SJCRH30 (cell line): ENCODE measurements around the gene BOLA1. TPM values are rescaled to one million over a fixed set of nuclear protein-coding genes. Genes with fewer than 3 reads are reported as not detected.

Experiments
- DNase-seq, 2 experiments: peaks; one replicate each; pipeline ENCODE4 v3.0.0-alpha.2; 2015 to 2020
- H3K27ac ChIP-seq: fragments of 250-450 bp; sonication (Bioruptor Pico); 2 replicates; pipeline ENCODE4 v1.5.1; 2020; ENCODE audit warnings: mild to moderate bottlenecking, moderate library complexity
- H3K27me3 ChIP-seq: fragments of 250-450 bp; sonication (Bioruptor Pico); 2 replicates; pipeline ENCODE4 v1.5.1; 2020; ENCODE audit warnings: mild to moderate bottlenecking, moderate library complexity
- H3K36me3 ChIP-seq: fragments of 250-450 bp; sonication (Bioruptor Pico); 2 replicates; pipeline ENCODE4 v1.5.1; 2020; ENCODE audit warnings: mild to moderate bottlenecking, moderate library complexity
- H3K4me1 ChIP-seq: fragments of 250-450 bp; sonication (Bioruptor Pico); 2 replicates; pipeline ENCODE4 v1.5.1; 2020; ENCODE audit warnings: mild to moderate bottlenecking, moderate library complexity
- H3K4me3 ChIP-seq: fragments of 250-450 bp; sonication (Bioruptor Pico); 2 replicates; pipeline ENCODE4 v1.5.1; 2020; ENCODE audit warnings: mild to moderate bottlenecking, moderate library complexity
- H3K9me3 ChIP-seq: fragments of 250-450 bp; sonication (Bioruptor Pico); replicated peaks from 2 replicates; pipeline ENCODE4 v1.5.1; 2020; ENCODE audit warnings: mild to moderate bottlenecking, moderate library complexity
- total RNA-seq: library from RNA; depleted of rRNA; stranded (reverse); fragments of >200 nt; shearing (Covaris generic); gene quantifications from 2 replicates; pipeline ENCODE4 v1.2.3, GENCODE V29; 2014

Gene BOLA1
- total RNA-seq, 1 experiment from 2014 or later, result 6.3 TPM

DNA sequence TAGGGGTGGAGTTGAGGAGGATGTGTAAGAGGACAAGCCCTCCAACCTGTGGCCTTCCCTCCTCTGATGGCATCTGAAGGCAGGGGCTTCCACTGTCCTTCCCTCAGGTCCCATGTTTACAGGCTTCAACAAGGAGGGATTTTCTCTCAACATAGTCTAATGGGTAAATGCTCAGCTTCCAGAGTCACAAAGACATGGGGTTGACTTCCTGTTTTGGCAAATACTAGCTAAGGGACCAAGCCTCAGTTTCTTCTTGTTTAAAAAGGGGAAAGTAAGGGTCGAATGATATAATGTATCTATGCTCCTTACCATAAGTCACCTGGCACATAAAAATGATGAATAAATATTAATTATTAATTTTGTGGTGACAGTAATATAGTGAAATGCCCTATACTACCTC is 15.2 kb downstream of the BOLA1 start:
- Histone ChIP-seq H3K4me1 (peaks cover 12% of the 10 kb centered on the region), H3K27ac (no peak overlapping the region), H3K36me3 (no peaks in the 10 kb centered on the region), H3K27me3 (no peaks in the 10 kb centered on the region), H3K9me3 (no peaks in the 10 kb centered on the region), H3K4me3 (no peak overlapping the region)
- no peak for DNase-seq

DNA sequence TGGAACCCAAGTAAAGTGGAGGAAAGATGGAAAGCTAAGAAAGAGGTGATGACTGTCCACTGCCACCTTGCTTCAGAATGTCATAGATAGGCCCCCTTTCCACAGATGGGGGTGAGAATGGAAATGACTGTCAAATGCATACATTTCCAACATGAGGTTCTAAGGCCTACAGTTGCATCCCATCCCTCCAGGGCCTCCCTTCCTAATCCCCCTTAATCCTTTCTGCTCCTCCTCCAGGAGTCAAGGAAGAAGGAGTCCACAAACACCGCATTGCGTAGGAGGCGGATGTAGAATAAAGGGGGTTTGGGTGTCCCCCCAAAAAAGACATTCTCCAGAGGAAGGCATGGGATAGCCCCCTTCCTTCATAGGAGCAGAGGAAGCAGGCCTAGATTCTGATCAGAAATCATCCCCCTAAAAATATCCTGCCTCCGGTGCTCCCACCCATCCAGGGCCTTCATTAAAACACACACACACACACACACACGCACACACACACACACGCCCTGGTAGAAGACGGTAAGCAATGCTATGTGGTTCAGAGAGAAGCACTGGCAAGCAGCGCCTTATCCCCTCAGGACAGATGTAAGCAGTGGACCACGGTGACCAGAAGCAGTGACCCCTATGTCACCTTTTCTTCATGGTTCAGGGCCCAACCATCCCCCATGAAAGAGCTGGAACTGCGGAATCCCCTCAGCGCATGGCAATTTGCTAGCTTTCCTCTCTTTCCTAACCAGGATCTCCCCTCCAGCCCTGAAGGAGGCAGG is 16.2 kb downstream of the BOLA1 start:
- Histone ChIP-seq H3K27ac (no peak overlapping the region), H3K27me3 (no peaks in the 10 kb centered on the region)
- DNase-seq, result no peak

DNA sequence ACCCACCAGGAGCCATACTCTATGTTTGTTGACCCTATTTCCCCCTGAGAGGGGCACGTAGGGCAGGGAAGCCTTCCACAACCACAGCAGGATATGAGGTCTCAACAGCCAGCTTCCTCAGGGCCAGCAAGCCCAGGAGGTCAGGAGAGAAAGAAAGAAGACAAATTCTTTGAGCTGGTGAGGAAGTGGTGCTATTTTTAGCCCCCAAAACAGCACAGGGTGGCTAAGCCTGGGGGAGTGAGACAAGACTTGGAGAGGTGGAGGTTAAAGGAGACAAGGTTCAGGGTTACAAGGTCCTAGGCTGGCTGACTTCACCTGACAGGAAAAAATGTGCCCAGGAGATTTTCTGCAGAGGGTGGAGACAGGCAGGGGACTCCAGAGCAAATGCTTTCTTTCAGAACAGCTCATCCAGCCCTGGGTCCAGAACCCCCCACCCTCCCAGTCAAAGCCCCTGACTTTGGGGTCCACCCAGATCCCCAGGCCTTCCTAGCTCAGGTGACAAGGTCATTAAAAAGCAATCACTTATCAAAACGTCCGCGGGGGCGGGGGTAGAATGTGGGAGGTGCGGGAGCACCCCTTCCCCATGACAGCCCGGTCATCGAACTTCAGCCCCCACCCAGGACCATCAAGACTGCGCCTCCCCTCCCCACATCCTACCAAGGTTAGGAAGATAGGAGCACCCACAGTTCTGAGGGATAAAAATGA is 17.0 kb downstream of the BOLA1 start:
- H3K4me1 ChIP-seq, result peaks cover 12% of the 10 kb centered on the region
- H3K36me3 ChIP-seq, result no peaks in the 10 kb centered on the region
- no peaks in the 10 kb centered on the region for H3K9me3 ChIP-seq
- no peaks in the 10 kb centered on the region for H3K27me3 ChIP-seq
- H3K27ac ChIP-seq, result no peak overlapping the region
- peak overlapping the region; percentile 83 for H3K4me3 ChIP-seq
- no peak for DNase-seq

More for the DNA sequence above, 16.2 kb downstream of the BOLA1 start:
- H3K36me3 ChIP-seq, result no peaks in the 10 kb centered on the region
- no peak overlapping the region for H3K4me3 ChIP-seq
- peaks cover 12% of the 10 kb centered on the region for H3K4me1 ChIP-seq
- H3K9me3 ChIP-seq, result no peaks in the 10 kb centered on the region

DNA sequence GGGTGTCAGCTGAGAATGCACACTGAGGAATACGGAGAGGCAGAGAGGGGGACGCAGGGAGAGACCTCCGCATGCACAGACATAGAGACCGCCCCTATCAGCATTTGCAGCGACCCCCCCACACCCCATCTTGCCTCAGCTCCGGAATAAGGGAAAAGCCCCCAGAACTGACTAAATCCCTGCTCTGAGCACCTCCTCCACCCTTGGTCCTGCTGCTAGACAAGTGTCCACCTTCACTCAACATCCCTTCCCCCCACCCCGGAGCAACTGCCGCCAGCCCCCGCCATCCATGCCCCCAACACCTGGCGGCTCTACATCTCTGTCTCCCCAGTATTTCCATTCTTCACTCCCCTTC is 17.5 kb downstream of the BOLA1 start:
- Histone ChIP-seq H3K36me3 (no peaks in the 10 kb centered on the region), H3K27me3 (no peaks in the 10 kb centered on the region), H3K4me3 (peak overlapping the region; percentile 83), H3K9me3 (no peaks in the 10 kb centered on the region), H3K27ac (no peak overlapping the region), H3K4me1 (peaks cover 12% of the 10 kb centered on the region)
- no peak for DNase-seq

DNA sequence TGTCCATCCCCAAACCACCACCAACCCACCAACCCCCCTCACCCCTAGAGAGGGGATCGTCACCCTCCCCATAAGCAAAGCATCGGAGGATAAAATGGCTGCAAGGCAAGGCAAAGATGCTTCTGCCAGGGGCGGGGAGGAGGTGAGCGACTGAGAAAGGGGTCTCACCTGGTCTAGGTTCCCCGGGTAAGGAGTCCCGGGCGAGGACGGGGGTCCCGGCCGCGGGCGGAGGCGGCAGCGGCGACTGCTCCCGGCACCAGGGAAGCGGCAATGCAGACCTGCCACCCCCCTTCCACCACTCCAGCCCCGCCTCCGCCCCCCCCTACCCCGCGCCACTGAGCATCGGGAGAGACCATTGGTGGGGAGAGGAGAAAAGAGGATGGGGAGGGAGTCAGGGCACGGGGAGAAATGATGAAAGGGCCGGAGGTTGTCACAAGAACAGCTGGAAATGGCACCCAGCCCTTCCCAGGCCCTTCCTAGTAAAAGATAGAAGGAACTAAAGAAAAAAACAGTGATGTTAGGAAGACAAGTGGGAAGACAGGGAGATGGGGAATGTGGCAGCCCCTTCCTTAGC is 18.3 kb downstream of the BOLA1 start, which contains the start of gene SV2A:
SV2A (minus strand) TSS at position 274 of the 574 bp plus-strand sequence. CDS start 4,004 bp downstream, outside the sequence.
- peak; percentile 70 to 76 for DNase-seq
- Histone ChIP-seq H3K27me3 (no peaks in the 10 kb centered on the region), H3K4me3 (peak within 1 kb of the TSS; percentile 83), H3K4me1 (peaks cover 12% of the 10 kb centered on the region), H3K9me3 (no peaks in the 10 kb centered on the region), H3K27ac (no peak within 1 kb of the TSS), H3K36me3 (peaks cover 3% of the 10 kb centered on the region)

DNA sequence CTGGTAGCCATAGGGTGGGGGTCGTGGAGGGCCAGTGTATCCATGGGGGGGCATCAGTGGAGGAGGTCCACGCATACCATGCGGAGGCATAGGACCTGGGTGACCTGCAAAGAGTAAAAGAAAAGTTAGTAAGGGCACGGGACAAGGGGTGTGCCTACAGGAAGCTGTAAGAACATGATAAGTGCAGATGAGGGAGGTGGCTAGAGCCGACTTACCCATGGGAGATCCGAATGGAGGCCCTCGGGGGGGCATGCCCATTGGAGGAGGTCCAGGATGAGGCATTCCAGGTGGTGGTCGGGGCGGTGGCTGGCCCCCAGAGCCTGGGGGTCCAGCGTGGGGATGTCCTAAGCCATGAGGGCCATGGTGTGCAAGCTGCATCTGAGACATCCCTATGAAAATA is 24.3 kb downstream of the BOLA1 start:
- no peak for DNase-seq
- peaks cover 46% of the 10 kb centered on the region for H3K36me3 ChIP-seq
- H3K4me3 ChIP-seq, result no peak overlapping the region
- H3K4me1 ChIP-seq, result peaks cover 8% of the 10 kb centered on the region; the same call in 1 of the 2 replicates
- no peaks in the 10 kb centered on the region for H3K27me3 ChIP-seq
- H3K27ac ChIP-seq, result no peak overlapping the region
- no peaks in the 10 kb centered on the region for H3K9me3 ChIP-seq

DNA sequence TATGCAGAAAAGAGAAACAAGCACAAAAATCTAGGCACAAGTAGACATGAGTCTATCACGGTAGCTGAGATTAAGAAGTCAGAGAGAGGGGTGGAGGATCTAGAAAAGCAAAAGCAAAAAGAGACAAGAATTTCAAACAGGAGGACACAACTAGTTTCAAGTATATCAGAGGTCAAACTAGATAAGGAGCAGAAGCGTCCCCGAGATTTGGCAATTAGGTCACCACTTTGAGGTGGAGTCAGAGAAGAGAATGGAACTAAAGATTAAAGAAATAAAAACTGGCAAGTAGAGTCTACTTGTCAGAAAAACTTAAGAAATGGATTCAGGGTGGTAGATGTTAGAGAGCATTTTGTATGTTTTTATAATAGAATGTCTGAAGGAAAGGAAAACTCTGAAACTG is 26.0 kb downstream of the BOLA1 start:
- no peak for DNase-seq
- no peak overlapping the region for H3K4me3 ChIP-seq
- no peak overlapping the region for H3K27ac ChIP-seq
- peaks cover 46% of the 10 kb centered on the region for H3K36me3 ChIP-seq
- peaks cover 10% of the 10 kb centered on the region; the same call in 1 of the 2 replicates for H3K4me1 ChIP-seq
- H3K27me3 ChIP-seq, result no peaks in the 10 kb centered on the region
- no peaks in the 10 kb centered on the region for H3K9me3 ChIP-seq

DNA sequence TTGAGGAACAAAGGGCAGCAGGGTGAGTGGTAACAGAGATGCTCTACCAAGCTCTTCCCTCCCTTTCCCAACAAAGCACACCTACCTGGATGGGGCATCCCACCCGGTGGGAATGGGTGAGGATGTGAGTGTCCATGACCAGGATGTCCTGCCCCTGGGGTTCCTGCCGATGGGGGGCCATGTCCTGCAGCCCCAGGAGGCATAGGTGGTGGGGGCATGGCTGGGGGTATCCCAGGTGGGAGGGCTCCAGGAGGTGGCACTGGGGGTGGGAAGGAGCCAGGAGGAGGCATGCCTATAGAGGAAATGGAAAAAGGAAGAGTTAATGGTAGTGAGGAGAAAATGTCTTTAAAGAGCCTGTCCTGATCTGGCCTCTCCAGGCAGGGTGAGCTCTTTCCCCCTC is 26.4 kb downstream of the BOLA1 start:
- peaks cover 10% of the 10 kb centered on the region; the same call in 1 of the 2 replicates for H3K4me1 ChIP-seq
- no peak for DNase-seq
- no peak overlapping the region for H3K4me3 ChIP-seq
- no peaks in the 10 kb centered on the region for H3K27me3 ChIP-seq
- H3K9me3 ChIP-seq, result no peaks in the 10 kb centered on the region
- H3K36me3 ChIP-seq, result peaks cover 46% of the 10 kb centered on the region
- H3K27ac ChIP-seq, result no peak overlapping the region

DNA sequence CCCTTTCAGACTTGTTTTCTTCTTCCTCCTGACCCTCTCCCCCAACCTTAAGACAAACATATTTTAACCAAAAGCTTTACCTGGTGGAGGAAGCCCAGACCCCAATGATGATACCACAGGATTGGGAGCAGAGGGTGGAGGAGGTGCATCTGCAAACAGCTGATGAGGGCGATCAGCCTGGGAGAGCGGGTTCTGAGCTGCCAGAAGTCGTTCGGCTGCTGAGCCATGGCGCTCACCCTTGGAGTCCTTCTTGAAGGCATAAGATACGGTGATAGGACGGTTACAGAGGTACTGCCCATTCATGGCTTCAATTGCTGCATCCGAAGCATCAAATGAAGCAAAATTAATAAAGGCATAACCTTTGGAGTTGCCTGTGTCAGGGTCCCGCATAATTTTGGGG is 26.9 kb downstream of the BOLA1 start:
- Histone ChIP-seq H3K9me3 (no peaks in the 10 kb centered on the region), H3K36me3 (peaks cover 46% of the 10 kb centered on the region), H3K4me3 (peak overlapping the region; percentile 77), H3K27me3 (no peaks in the 10 kb centered on the region), H3K27ac (no peak overlapping the region), H3K4me1 (peaks cover 10% of the 10 kb centered on the region; the same call in 1 of the 2 replicates)
- no peak for DNase-seq

DNA sequence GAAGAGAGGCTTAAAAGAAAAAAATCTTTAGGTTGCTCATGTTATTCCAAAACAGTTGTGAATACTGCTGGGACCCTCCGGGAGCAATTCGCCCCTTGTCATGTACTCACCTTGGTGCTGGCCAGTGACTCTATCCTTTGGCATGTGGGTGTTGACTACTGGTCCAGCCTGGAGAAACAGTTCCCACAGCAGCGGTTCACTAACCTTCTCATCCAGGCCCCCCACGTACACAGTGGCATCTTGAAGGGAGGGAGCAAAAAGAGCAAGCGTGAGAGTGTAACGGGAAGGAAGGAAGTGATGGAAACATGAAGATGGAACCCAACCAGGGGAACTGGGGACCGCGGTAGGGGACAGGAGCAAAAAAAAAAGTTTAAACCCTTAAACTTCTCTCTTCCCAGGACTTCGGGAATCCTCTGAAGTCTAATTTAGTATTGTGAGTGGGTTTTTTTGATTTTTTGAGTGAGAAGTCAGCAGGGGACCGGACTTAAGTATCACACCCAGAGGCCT is 27.7 kb downstream of the BOLA1 start:
- no peak for DNase-seq
- no peaks in the 10 kb centered on the region for H3K9me3 ChIP-seq
- H3K4me1 ChIP-seq, result peaks cover 10% of the 10 kb centered on the region; the same call in 1 of the 2 replicates
- H3K27ac ChIP-seq, result peak overlapping the region; percentile 72
- peaks cover 46% of the 10 kb centered on the region for H3K36me3 ChIP-seq
- H3K27me3 ChIP-seq, result no peaks in the 10 kb centered on the region
- peak overlapping the region; percentile 77 for H3K4me3 ChIP-seq

DNA sequence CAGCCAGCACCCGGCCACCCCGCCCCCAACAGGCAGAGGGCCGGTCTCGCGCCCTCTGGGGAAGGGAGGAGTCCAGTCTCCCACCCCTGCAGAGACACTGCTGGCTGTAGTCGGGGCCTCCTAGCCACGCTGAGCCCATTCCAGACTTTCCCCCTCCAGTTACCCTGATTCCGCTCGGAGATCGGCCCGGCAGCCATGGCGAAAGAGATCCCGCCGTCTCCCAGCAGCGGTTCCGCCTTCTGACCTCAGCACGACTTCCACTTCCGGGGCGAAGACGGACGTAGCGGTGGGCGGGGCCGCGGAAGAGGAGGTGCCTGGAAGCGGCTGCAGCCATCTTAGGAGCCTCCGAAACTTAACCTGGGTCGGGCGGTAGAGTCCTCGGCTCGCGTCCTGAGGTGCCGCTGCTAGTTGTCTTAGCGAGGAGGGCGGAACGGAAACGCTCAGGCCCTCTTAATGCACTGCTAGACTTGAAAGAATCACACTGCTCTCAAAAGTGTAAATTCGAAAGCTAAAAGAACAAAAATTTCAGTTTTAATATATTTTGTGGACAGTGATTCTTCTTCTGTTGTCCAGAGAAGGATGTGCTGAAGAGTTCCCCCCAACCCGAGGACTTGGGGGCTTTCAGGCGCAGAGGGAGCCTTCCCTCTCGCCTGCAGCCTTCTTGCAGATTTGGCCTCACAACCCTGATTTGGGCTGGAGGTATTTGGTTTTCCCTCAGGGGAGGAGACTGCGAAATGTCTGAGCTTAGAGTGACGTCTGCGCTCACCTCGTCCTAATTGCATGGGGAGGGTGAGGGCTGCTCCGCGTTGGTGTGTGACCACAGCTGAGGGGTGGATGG is 28.4 kb downstream of the BOLA1 start, which contains the start of gene SF3B4:
SF3B4 (minus strand) TSS at position 241 of the 838 bp plus-strand sequence; CDS start at position 197, 44 bp downstream.
- DNase-seq, result peak; percentile 92 to 93
- Histone ChIP-seq H3K4me1 (peaks cover 10% of the 10 kb centered on the region; the same call in 1 of the 2 replicates), H3K36me3 (peaks cover 41% of the 10 kb centered on the region), H3K4me3 (peak within 1 kb of the TSS; percentile 77), H3K9me3 (no peaks in the 10 kb centered on the region), H3K27me3 (no peaks in the 10 kb centered on the region), H3K27ac (peak within 1 kb of the TSS; percentile 72)

DNA sequence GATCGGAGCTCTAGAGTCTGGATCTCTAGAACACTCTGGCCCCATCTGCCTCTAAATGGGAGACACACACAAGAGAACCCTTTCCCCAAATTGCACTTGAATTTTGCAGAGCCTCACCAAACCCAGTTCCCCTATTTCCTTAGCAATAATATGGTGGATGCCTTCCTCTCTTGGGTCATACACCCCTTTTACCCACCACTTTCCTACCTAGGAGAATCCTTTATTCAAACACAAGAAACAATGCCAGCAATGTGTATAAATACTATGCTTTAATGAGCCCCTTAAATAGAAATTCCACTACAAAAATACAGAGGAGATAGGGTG is 29.0 kb downstream of the BOLA1 start:
- Histone ChIP-seq H3K9me3 (no peaks in the 10 kb centered on the region), H3K4me3 (peak overlapping the region; percentile 77), H3K27me3 (no peaks in the 10 kb centered on the region), H3K27ac (peak overlapping the region; percentile 72), H3K4me1 (peaks cover 10% of the 10 kb centered on the region; the same call in 1 of the 2 replicates), H3K36me3 (peaks cover 35% of the 10 kb centered on the region)
- DNase-seq, result no peak

DNA sequence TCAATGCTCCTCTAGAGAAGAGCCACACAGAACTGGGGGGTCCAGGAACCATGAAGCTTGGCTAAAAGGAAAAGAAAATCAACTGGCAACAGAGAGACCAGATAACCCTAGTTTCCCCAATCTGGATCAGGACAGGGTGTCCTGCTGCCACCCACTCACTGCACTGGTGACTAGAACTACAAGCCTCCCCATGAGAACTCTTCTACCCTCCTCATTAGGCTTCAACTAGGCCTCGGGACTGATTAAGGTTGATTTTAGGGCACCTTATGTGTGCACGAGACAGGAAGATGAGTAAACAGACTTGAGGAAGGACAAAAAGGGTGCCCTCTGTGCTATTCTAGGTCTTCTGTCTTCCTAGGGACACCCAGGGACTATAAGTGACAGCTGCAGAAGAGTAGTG is 30.5 kb downstream of the BOLA1 start:
- no peak for DNase-seq
- no peaks in the 10 kb centered on the region for H3K9me3 ChIP-seq
- peaks cover 20% of the 10 kb centered on the region for H3K36me3 ChIP-seq
- no peak overlapping the region for H3K27ac ChIP-seq
- H3K4me1 ChIP-seq, result peaks cover 10% of the 10 kb centered on the region; the same call in 1 of the 2 replicates
- no peaks in the 10 kb centered on the region for H3K27me3 ChIP-seq
- no peak overlapping the region for H3K4me3 ChIP-seq

DNA sequence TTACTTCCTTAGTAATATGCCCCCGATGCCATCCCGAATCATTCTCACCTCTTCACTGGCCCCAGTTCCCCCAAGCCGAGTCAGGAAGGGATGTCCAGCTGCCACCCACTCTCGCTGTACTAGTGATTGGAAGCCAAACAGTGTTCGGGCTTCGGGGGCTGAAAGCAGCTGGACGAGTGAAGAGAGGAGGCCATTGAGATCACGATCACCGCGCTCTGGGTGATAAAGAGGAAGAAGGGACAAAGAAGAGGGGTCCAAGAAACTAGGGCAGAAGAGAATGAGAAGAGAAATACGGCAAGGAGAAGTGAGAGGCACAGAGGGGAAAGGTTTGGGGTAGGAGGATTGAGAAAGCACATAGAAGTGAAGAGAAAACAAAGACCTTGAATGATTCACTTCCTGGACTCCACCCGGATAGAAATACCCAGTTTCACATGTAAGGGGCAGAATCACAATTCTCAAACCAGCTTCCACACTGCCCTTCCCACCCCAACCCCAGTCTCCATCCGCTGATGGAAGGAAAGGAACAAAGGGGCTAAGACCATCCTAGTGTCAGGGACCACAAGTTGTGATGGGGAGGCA is 31.9 kb downstream of the BOLA1 start:
- Histone ChIP-seq H3K27ac (no peak overlapping the region), H3K4me1 (peaks cover 11% of the 10 kb centered on the region; the same call in 1 of the 2 replicates), H3K4me3 (no peak overlapping the region), H3K27me3 (no peaks in the 10 kb centered on the region), H3K36me3 (peaks cover 6% of the 10 kb centered on the region), H3K9me3 (no peaks in the 10 kb centered on the region)
- DNase-seq, result no peak
